Ishikawa (cell line): ENCODE data around the gene IGDCC3.

Experiments
- CEBPB ChIP-seq: IDR thresholded peaks from 2 replicates; pipeline ENCODE4 v1.6.1; 2012
- EGR1 ChIP-seq: IDR thresholded peaks from 2 replicates; pipeline ENCODE4 v1.6.1; 2012
- MAX ChIP-seq: IDR thresholded peaks from 2 replicates; pipeline ENCODE4 v1.6.1; 2012
- NFIC ChIP-seq: IDR thresholded peaks from 2 replicates; pipeline ENCODE4 v1.6.1; 2012
- REST ChIP-seq: IDR thresholded peaks from 2 replicates; pipeline ENCODE4 v1.6.1; 2012; ENCODE audit warnings: low read depth, mild to moderate bottlenecking

GRCh38 chr15:65362491-65362890 lies 15.3 kb downstream of the IGDCC3 start:
- TF ChIP-seq CEBPB (no peak), MAX (no peak), REST (no peak), NFIC (no peak), EGR1 (no peak)
